ENCODE data around the gene LPP. TPM values are rescaled to one million over a fixed set of nuclear protein-coding genes. Genes with fewer than 3 reads are reported as not detected.

Gene LPP
- total RNA-seq, 3 donors from 2014 or later (not counting 1 experiment from before 2014, with no cell fraction given) = 137 to 163 (median 149) TPM

GRCh38 chr3:188889054-188889491 is 735.1 kb downstream of the LPP start:
- no peaks in the 10 kb centered on the region for H3K27me3 Mint-ChIP-seq (ENCODE audit: low read depth in 2 of 2)
- H3K4me1 Mint-ChIP-seq = peaks cover 0 to 5% of the 10 kb centered on the region in 2 donors
- H3K9me3 Mint-ChIP-seq = no peaks in the 10 kb centered on the region
- H3K4me3 Mint-ChIP-seq = no peak overlapping the region
- no peaks in the 10 kb centered on the region for H3K36me3 ChIP-seq (ENCODE audit: control insufficient read depth, insufficient read depth, low read length)
- WGBS (ENCODE audit: insufficient coverage) = 90% methylated on average over 4 of the region's 4 CpGs
- H3K9me3 ChIP-seq (ENCODE audit: control insufficient read depth, insufficient read depth, low read length) = no peaks in the 10 kb centered on the region
- no peak for TF ChIP-seq CTCF (IDR thresholded peaks at IDR 0.05)
- H3K27me3 ChIP-seq (ENCODE audit: control insufficient read depth, insufficient read depth, low read length) = no peaks in the 10 kb centered on the region
- no peak overlapping the region for H3K27ac ChIP-seq (ENCODE audit: low read length)
- DNase-seq = no peak
- H3K36me3 Mint-ChIP-seq = peaks cover 9% of the 10 kb centered on the region
- no peak for ATAC-seq
- H3K4me1 ChIP-seq (ENCODE audit: control insufficient read depth, insufficient read depth, low read length) = no peaks in the 10 kb centered on the region
- intact Hi-C loops (cut with micrococcal nuclease) = no loop called here
- no peak overlapping the region for H3K4me3 ChIP-seq (ENCODE audit: low read length)
- H3K27ac Mint-ChIP-seq = no peak overlapping the region

- Histone ChIP-seq H3K36me3 (ENCODE audit: control insufficient read depth, insufficient read depth, low read length) (no peaks in the 10 kb centered on the region), H3K4me1 (ENCODE audit: control insufficient read depth, insufficient read depth, low read length) (no peaks in the 10 kb centered on the region), H3K27me3 (ENCODE audit: control insufficient read depth, insufficient read depth, low read length) (no peaks in the 10 kb centered on the region), H3K4me3 (ENCODE audit: low read length) (no peak overlapping the region), H3K27ac (ENCODE audit: low read length) (no peak overlapping the region), H3K9me3 (ENCODE audit: control insufficient read depth, insufficient read depth, low read length) (no peaks in the 10 kb centered on the region)
- no peak for DNase-seq
- Mint-ChIP-seq H3K36me3 (peaks cover 9% of the 10 kb centered on the region), H3K27me3 (ENCODE audit: low read depth in 2 of 2) (no peaks in the 10 kb centered on the region), H3K4me3 (no peak overlapping the region), H3K9me3 (no peaks in the 10 kb centered on the region), H3K27ac (no peak overlapping the region), H3K4me1 (no peaks in the 10 kb centered on the region)
- TF ChIP-seq CTCF (IDR thresholded peaks at IDR 0.05) = no peak
- ATAC-seq = no peak
- 94% methylated on average over 1 of the region's 2 CpGs for WGBS (ENCODE audit: insufficient coverage)
- intact Hi-C loops (cut with micrococcal nuclease) = no loop called here
Observed at GRCh38 chr3:188890572-188891270, 736.8 kb downstream of the LPP start.

- H3K27me3 ChIP-seq (ENCODE audit: control insufficient read depth, insufficient read depth, low read length) = no peaks in the 10 kb centered on the region
- H3K4me1 Mint-ChIP-seq = no peaks in the 10 kb centered on the region
- intact Hi-C loops (cut with micrococcal nuclease) = no loop called here
- H3K9me3 ChIP-seq (ENCODE audit: control insufficient read depth, insufficient read depth, low read length) = no peaks in the 10 kb centered on the region
- 94% methylated on average over 6 of the region's 6 CpGs for WGBS (ENCODE audit: insufficient coverage)
- H3K27ac Mint-ChIP-seq = no peak overlapping the region
- H3K27ac ChIP-seq (ENCODE audit: low read length) = no peak overlapping the region
- H3K27me3 Mint-ChIP-seq (ENCODE audit: low read depth in 2 of 2) = no peaks in the 10 kb centered on the region
- no peaks in the 10 kb centered on the region for H3K36me3 Mint-ChIP-seq
- no peaks in the 10 kb centered on the region for H3K9me3 Mint-ChIP-seq
- H3K4me1 ChIP-seq (ENCODE audit: control insufficient read depth, insufficient read depth, low read length) = no peaks in the 10 kb centered on the region
- DNase-seq (no peak), ATAC-seq (no peak)
- no peak overlapping the region for H3K4me3 Mint-ChIP-seq
- no peak for TF ChIP-seq CTCF (IDR thresholded peaks at IDR 0.05)
- no peaks in the 10 kb centered on the region for H3K36me3 ChIP-seq (ENCODE audit: control insufficient read depth, insufficient read depth, low read length)
- H3K4me3 ChIP-seq (ENCODE audit: low read length) = no peak overlapping the region
Observed at GRCh38 chr3:188899881-188900280, 745.9 kb downstream of the LPP start.
